HG03565 (cell line): Measurements from ENCODE around the gene EPHA3.

ENCODE experiments used
- ATAC-seq: cut with Tn5 transposase; IDR thresholded peaks from one replicate; pipeline ENCODE4 v1.9.1; 2021; ENCODE audit warnings: mild to moderate bottlenecking, moderate library complexity; ENCODE audit not compliant: unreplicated experiment

Gene EPHA3

DNA sequence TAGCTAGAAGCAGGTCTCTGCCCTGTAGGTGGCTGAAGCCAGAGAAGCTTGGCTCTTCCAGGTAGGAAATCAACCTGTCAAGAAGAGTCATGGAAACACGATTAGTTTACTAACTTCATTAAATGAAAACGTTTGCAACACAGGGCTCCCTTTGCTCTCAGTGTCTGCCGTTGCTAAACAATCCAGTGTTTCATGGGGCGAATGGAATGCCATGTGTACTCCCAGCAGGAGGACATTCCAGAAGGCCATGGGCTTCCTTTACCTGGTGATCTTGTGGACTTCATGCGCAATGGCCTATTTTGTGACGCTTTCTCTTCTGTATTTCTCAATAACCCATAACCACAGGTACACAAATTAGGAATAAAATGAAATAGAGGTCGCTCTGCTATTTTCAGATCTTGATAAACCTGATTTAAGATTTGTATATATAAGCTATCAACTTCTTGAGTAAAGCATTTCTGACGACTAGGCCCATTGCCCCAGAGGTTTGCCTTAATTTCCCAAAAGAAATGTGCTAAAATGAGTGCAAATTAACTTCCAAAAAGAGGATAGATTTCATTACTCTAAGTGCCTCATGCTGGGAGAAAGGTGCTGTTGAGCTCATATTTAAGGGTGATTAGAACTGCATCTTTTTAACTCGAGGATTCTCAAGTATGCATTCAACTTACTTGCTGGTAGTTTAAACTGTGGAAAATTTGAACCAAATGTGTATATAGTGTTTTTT lies 171.0 kb downstream of the EPHA3 start:
- ATAC-seq = no peak

- no peak for ATAC-seq
Observed at GRCh38 chr3:89280301-89280700, 172.9 kb downstream of the EPHA3 start.

GRCh38 chr3:89280822-89281365 lies 173.5 kb downstream of the EPHA3 start:
- ATAC-seq = no peak

DNA sequence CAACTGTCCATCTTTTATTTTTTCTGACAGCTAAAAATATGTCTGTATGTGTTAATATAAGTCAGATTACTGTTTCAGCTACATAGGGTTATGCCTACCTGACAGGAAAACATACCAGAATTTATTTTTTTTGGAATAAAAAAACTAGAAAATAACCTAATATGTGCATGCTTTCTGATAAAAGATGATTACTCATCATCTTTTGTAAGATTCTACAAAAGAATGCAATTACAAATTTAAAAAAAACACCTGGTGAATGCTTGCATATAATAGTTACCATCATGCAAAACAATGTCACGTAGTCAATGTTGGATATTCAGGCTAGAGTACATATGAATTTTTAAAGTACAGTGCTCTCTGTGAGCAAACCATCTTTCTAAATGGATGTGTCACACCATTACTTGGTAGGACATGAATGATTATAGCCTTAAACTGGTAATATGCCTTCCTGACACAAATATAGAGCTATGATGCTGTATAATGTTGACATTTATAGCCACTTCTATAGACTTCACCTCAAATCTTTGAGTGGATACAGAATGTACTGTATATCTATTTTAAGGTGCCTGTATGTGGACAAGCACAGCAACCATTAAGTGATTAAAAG lies 180.6 kb downstream of the EPHA3 start:
- no peak for ATAC-seq

DNA sequence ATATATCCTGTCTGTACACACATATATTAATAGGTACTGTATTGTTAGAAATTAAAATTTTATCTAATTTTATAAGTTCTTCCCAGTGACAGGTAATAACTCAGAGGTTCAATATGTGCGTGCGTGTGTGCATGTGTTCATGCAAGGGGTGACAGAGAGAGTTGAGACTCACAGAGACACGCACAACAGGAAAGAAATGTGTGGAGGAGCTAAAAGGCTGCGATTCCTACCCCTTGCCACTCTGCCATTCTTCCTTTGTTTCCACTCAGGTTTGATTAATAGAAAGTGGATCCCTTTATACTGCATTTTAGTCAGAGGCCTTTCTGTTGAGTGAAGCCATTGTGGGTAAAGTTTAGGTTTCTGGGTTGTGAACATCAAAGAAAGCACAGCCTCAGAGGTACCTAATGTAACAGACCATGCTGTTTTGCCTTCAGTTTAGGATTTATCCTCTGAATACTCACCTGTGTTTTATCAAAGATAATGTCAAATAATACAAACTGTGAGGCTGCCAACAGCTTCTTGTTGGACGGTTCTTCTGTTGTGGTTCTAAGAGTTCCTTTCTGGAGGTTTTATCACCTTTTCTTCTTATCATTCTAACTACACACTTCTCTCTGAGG lies 182.3 kb downstream of the EPHA3 start:
- no peak for ATAC-seq

DNA sequence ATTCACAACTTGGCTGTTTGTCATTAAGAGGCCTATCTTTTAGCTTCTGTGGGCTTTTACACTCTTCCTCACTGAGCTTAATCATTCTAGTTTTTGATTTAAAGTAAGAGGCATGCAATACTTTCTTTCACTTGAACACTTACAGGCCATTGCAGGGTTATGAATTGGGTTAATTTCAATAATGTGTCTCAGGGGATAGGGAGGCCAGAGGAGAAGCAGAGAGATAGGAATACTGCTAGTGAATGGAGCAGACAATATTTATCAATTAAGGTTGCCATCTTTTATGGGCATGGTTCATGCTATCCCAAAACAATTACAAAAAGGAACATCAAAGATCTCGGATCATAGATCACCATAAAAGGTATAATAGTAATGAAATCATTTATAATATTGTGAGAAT lies 189.8 kb downstream of the EPHA3 start:
- no peak for ATAC-seq

GRCh38 chr3:89300526-89300925 lies 193.1 kb downstream of the EPHA3 start:
- ATAC-seq = no peak

DNA sequence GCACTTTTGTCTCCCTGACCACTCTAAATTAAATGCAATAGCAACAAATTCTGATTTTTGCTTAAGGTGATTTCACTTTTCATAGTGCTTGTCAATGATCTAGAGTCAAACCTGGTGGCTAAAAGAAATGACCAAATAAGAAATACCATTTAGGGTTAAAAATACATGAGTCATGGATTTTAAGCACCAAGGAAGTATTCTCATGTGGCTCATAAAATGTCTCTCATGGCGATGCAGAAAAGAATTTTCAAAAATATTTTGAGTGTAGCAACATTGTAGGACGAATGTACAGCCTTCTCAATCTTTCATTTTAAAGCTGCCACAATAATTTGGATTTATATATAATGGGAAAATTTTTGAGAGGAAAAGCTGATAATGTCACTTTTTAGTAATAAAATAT lies 193.6 kb downstream of the EPHA3 start:
- ATAC-seq = no peak

GRCh38 chr3:89303701-89304100 lies 196.3 kb downstream of the EPHA3 start:
- ATAC-seq = no peak

- no peak for ATAC-seq
Observed at GRCh38 chr3:89306540-89306939, 199.1 kb downstream of the EPHA3 start.

DNA sequence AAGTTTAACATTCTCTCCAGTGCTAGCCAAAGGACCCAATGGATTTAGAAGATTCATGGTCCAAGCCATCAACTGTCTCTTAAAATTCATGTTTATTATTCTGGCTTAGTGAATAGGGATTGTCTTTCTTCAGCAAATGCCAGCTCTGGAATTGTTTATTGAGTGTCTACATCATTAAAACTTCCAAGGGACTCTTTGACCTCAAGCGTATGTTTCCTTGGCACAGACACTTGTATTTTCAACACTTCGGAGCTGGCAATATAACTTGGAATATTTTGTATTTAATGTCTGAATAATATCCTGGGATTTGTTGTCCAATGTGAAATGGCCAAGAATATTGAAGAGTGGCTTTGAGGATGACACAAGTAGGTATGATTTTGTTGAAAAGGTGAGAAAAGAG lies 204.2 kb downstream of the EPHA3 start:
- no peak for ATAC-seq

DNA sequence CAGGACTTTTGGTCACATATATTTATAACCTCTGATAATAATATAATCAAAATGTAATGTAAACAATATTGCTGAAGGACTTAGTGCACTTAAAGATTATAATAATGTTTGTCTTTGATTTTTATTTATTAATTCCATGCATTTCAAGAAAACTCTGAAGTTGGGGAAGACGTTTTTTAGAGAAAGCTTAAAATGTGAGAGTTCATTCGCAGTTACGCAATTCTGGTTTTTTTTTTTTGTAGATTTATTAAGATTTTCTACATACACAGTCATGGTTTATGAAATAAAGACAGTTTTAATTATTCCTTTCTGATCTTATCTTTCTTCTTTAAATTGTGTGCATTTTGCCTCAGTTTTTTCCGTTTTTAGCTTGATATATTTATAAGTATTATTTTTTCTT lies 204.7 kb downstream of the EPHA3 start:
- no peak for ATAC-seq

DNA sequence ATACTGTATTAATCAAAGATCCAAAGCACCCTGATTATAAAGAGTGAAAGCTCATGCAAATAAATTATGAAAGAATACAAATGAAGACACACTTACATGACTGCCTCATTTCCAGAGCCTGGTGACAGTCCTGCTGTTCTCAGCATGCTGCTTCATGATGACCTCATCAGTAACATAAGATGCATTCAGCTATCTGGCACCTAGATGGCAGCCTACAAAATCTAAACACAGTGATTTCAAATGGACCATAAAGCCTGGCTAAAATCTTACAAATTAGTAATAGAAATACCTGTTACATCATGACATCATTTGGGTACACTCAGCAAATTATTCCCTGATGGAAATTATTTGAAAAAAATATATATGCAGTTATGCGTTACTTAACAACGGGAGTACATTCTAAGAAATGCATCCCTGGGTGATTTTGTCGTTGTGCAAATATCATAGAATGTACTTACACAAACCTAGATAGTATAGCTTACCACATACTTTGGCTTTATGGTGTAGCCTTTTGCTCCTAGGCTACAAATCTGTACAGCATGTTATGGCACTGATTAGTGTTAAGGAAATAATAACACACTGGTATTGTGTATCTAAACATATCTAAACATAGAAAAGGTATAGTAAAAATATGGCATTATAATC lies 207.2 kb downstream of the EPHA3 start:
- ATAC-seq = peak; percentile 60

- ATAC-seq = no peak
Observed at GRCh38 chr3:89315750-89316470, 208.5 kb downstream of the EPHA3 start.

DNA sequence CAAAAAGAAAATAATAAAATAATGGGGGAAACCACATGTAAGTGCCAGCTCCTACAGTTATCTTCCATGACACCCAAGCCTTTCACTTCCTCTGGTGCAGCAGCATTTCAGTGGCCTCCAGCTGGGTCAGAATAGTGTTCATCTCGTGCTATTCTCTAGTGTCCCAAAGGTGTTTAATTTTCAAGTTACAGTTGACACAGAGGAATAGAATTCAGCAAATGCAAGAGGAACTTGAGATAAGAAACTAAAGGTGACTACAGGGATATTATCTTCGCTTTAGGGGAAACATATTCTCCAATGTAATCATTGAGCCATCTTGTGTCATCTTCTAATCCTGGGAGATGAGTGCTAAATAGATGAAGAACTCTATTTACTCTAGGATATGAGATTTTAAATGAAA lies 212.8 kb downstream of the EPHA3 start:
- no peak for ATAC-seq

GRCh38 chr3:89326997-89327396 lies 219.6 kb downstream of the EPHA3 start:
- no peak for ATAC-seq

GRCh38 chr3:89332386-89332785 lies 225.0 kb downstream of the EPHA3 start:
- no peak for ATAC-seq

DNA sequence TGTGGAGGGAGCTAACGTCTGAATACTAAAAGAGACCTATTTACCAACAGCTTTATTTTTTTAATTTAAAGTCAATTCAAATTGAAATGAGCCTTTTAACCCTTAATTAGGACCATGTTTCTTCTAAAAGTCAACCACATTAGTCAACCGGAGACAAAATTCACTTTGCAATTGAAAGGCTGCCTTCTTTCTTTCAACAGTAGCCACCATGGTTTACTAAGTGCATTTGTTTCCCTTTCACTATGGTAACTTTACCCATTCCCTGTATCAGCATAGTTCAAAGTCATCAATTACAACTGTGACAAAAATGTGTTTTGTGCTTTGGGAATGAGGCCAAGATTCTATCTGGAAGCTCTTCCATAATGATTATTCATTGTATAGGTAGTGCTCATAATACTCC lies 225.4 kb downstream of the EPHA3 start:
- no peak for ATAC-seq

DNA sequence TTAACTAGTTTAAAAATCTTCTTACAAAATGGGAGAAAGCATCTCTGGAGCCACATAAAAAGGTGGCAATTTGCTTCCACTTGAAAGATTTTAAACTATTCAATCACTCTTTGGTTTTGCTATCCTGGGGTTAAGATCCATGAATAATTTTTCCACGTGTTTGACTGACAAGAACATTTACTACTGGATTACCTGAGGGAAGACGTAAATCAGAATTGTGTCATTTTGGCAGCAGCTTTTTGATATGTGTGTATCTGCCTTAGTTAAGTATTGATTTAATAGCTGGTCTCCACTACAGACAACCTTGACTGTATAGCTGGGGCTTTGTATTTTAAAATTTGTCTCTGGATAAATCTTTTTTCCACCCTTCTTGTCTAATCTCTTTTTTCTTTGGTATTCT lies 228.3 kb downstream of the EPHA3 start:
- ATAC-seq = no peak

DNA sequence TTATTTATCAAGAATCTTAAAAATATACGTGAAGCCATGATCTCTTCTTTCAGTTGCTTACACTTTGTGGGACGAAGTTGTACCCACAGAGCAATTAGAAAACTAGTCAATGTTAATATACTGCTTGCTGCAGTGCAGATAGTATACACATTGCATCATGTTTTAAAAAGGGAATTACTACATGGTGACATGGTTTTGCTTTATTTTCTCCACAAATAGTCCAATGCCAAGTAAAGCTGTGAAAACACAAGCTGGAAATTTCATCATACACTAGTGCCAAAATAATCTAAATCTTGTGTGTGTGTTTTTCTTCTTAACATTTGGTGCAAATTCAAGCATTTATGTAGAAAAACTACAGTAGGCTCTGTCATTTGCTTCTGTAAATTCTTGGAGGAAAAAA lies 233.0 kb downstream of the EPHA3 start:
- ATAC-seq = no peak

DNA sequence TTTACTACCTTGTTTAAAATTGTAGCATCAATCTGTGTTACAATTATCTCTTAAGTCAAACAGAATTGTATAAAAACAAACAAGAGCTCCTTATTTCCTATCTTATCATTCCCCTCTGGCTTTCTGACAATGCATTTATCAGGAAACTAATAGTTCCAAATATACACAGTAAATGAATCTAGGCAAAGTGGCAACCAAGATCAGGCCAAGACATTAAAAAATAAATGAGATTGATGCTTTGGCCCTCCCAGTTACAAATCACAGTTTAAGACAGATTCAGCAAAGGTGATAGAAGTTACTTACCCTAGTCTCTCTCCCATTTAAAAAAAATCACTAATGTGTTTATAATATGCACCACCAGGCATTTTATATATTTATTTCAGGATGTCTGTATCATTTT lies 236.7 kb downstream of the EPHA3 start:
- ATAC-seq = no peak
